Liver (tissue), 9 donors: ENCODE data around the gene MFAP2. TPM values are rescaled to one million over a fixed set of nuclear protein-coding genes. Genes with fewer than 3 reads are reported as not detected.

Experiments used
- DNase-seq: peaks from one replicate; pipeline ENCODE4 v3.0.0-alpha.2; 2017; ENCODE audit warnings: low spot score
- H3K27ac ChIP-seq, 2 donors: one replicate each; pipeline ENCODE4 v1.7.0; 2013; ENCODE audit warnings: inconsistent platforms in 2 of 2, low read length in 2 of 2, control low read depth in 1 of 2, low read depth in 1 of 2, mild to moderate bottlenecking in 1 of 2
- H3K27me3 ChIP-seq, 4 donors: one replicate each; pipeline versions ENCODE4 v1.6.1 to v1.7.0; 2013; ENCODE audit warnings: low read length in 3 of 4, inconsistent platforms in 1 of 4, mild to moderate bottlenecking in 1 of 4, moderate library complexity in 1 of 4; ENCODE audit not compliant: control insufficient read depth in 4 of 4, insufficient read depth in 4 of 4
- H3K36me3 ChIP-seq, 4 donors: one replicate each; pipeline versions ENCODE4 v1.6.1 to v1.7.0; 2013; ENCODE audit warnings: low read length in 3 of 4, mild to moderate bottlenecking in 3 of 4, low read depth in 1 of 4, moderate library complexity in 1 of 4; ENCODE audit not compliant: control insufficient read depth in 4 of 4, insufficient read depth in 3 of 4
- H3K4me1 ChIP-seq, 4 donors: one replicate each; pipeline versions ENCODE4 v1.6.1 to v1.7.0; 2013; ENCODE audit warnings: low read length in 3 of 4, mild to moderate bottlenecking in 3 of 4, moderate library complexity in 1 of 4; ENCODE audit not compliant: control insufficient read depth in 4 of 4, insufficient read depth in 4 of 4
- H3K4me3 ChIP-seq, 3 donors: one replicate each; pipeline versions ENCODE4 v1.6.1 to v1.7.0; 2013; ENCODE audit warnings: low read length in 3 of 3, control low read depth in 1 of 3, low read depth in 1 of 3, mild to moderate bottlenecking in 1 of 3
- H3K9ac ChIP-seq, 2 donors: one replicate each; pipeline ENCODE4 v1.7.0; 2013; ENCODE audit warnings: low read length in 2 of 2, mild to moderate bottlenecking in 2 of 2, moderate library complexity in 2 of 2, control low read depth in 1 of 2, low read depth in 1 of 2
- H3K9me3 ChIP-seq, 4 donors: one replicate each; pipeline versions ENCODE4 v1.6.1 to v1.7.0; 2013; ENCODE audit warnings: low read length in 3 of 4; ENCODE audit not compliant: control insufficient read depth in 4 of 4
- ATF3 ChIP-seq: IDR thresholded peaks from 2 replicates; pipeline ENCODE4 v1.6.1; 2016; ENCODE audit warnings: antibody characterized with exemption
- CTCF ChIP-seq: fragments of 150-350 bp; IDR thresholded peaks from 2 replicates; pipeline ENCODE4 v1.5.1; 2017; ENCODE audit warnings: improper control_type of control experiment, low read depth, low read length; ENCODE audit not compliant: missing input control
- EGR1 ChIP-seq, 2 donors: IDR thresholded peaks; 2 replicates each; pipeline ENCODE4 v1.6.1; 2016 to 2018; ENCODE audit warnings: antibody characterized with exemption in 2 of 2, low read depth in 2 of 2
- FOXA1 ChIP-seq: IDR thresholded peaks from 2 replicates; pipeline ENCODE4 v1.6.1; 2016; ENCODE audit warnings: antibody characterized with exemption
- FOXA2 ChIP-seq: IDR thresholded peaks from 2 replicates; pipeline ENCODE4 v1.6.1; 2016; ENCODE audit warnings: antibody characterized with exemption
- HNF4A ChIP-seq, 2 donors: conservative IDR thresholded peaks; 2 replicates each; pipeline ENCODE4 v1.6.1; 2016; ENCODE audit warnings: antibody characterized with exemption in 2 of 2, mild to moderate bottlenecking in 2 of 2
- HNF4G ChIP-seq: IDR thresholded peaks from 2 replicates; pipeline ENCODE4 v1.6.1; 2016; ENCODE audit warnings: antibody characterized with exemption
- JUND ChIP-seq, 2 donors: IDR thresholded peaks; 2 replicates each; pipeline ENCODE4 v1.6.1; 2016; ENCODE audit warnings: antibody characterized with exemption in 2 of 2
- MAX ChIP-seq: IDR thresholded peaks from 2 replicates; pipeline ENCODE4 v1.6.1; 2016; ENCODE audit warnings: antibody characterized with exemption
- NR2F2 ChIP-seq: IDR thresholded peaks from 2 replicates; pipeline ENCODE4 v1.6.1; 2016; ENCODE audit warnings: antibody characterized with exemption
- REST ChIP-seq: IDR thresholded peaks from 2 replicates; pipeline ENCODE4 v1.6.1; 2016; ENCODE audit warnings: antibody characterized with exemption, mild to moderate bottlenecking
- RXRA ChIP-seq, 2 donors: IDR thresholded peaks; 2 replicates each; pipeline ENCODE4 v1.6.1; 2017 to 2018; ENCODE audit warnings: antibody characterized with exemption in 2 of 2, mild to moderate bottlenecking in 1 of 2
- SP1 ChIP-seq: IDR thresholded peaks from 2 replicates; pipeline ENCODE4 v1.6.1; 2018; ENCODE audit warnings: antibody characterized with exemption, mild to moderate bottlenecking
- YY1 ChIP-seq: IDR thresholded peaks from 2 replicates; pipeline ENCODE4 v1.6.1; 2016; ENCODE audit warnings: antibody characterized with exemption, mild to moderate bottlenecking
- ZBTB33 ChIP-seq: IDR thresholded peaks from 2 replicates; pipeline ENCODE4 v1.6.1; 2016; ENCODE audit warnings: antibody characterized with exemption
- WGBS: extraction: QIAGEN DNeasy Blood & Tissue Kit; methylation state at CpG from one replicate; pipeline ENCODE4 v1.1.7; 2013; 5-methylcytosine and 5-hydroxymethylcytosine counted together
- polyA plus RNA-seq, 2 donors: library from polyadenylated mRNA; stranded (reverse) in 1 of 2; unstranded in 1 of 2; fragments of 200-250 nt in 1 of 2; fragments of >200 nt in 1 of 2; fragmentation: Nextera tagmentation in 1 of 2; extraction: Ambion mirVana in 1 of 2; gene quantifications; one replicate each; pipeline versions ENCODE4 v1.2.1 to v1.2.3, GENCODE V29; 2013 to 2015
- total RNA-seq, 2 donors: library from RNA; depleted of rRNA; stranded (reverse); fragments of >200 nt; gene quantifications; one replicate each; pipeline ENCODE4 v1.2.3, GENCODE V29; 2014
- donor health status: healthy.
- donor health status: healthy.
- donor health status: healthy.
- donor health status: healthy.
- donor health status: healthy.

Gene MFAP2
- total and polyA plus RNA-seq, 4 donors: 0.25 to 1.4 (median 0.74) TPM

GRCh38 chr1:16975838-16976237 is 4.6 kb downstream of the MFAP2 start:
- Histone ChIP-seq H3K9ac (no peak overlapping the region), H3K4me1 (peaks cover 0 to 4% (median 0%) of the 10 kb centered on the region in 4 donors), H3K9me3 (no peaks in the 10 kb centered on the region), H3K4me3 (no peak overlapping the region), H3K36me3 (no peaks in the 10 kb centered on the region), H3K27ac (no peak overlapping the region), H3K27me3 (peaks cover 0 to 1% (median 0%) of the 10 kb centered on the region in 4 donors)
- no peak for DNase-seq
- 89% methylated on average over 14 of the region's 14 CpGs for WGBS
- TF ChIP-seq RXRA (IDR thresholded peaks at IDR 0.05): no peak
- TF ChIP-seq FOXA1: no peak
- TF ChIP-seq NR2F2: no peak
- no peak for TF ChIP-seq CTCF
- TF ChIP-seq YY1: no peak
- TF ChIP-seq REST: no peak
- TF ChIP-seq HNF4G: no peak
- TF ChIP-seq SP1: no peak
- no peak for TF ChIP-seq ZBTB33

- Histone ChIP-seq H3K27ac (no peak overlapping the region), H3K36me3 (no peaks in the 10 kb centered on the region), H3K4me3 (no peak overlapping the region), H3K9ac (no peak overlapping the region), H3K9me3 (no peaks in the 10 kb centered on the region), H3K27me3 (no peaks in the 10 kb centered on the region), H3K4me1 (no peaks in the 10 kb centered on the region)
- DNase-seq: no peak
- no peak for TF ChIP-seq YY1
- TF ChIP-seq CTCF: no peak
- no peak for TF ChIP-seq ATF3
- no peak for TF ChIP-seq MAX
- TF ChIP-seq HNF4G: no peak
- no peak for TF ChIP-seq HNF4A (conservative IDR thresholded peaks at IDR 0.05)
- no peak for TF ChIP-seq EGR1 (IDR thresholded peaks at IDR 0.05; ENCODE audit: low read depth in 2 of 2)
- TF ChIP-seq REST: no peak
- no peak for TF ChIP-seq JUND (IDR thresholded peaks at IDR 0.05)
- no peak for TF ChIP-seq FOXA2
- no peak for TF ChIP-seq RXRA (IDR thresholded peaks at IDR 0.05)
- WGBS: 85% methylated on average over 14 of the region's 14 CpGs
Observed at GRCh38 chr1:16975211-16975610, 5.2 kb downstream of the MFAP2 start.
